ENCODE results near the gene OR2C3. TPM values are rescaled to one million over a fixed set of nuclear protein-coding genes. Genes with fewer than 3 reads are reported as not detected.

OR2C3 gene
- total and polyA plus RNA-seq, 4 donors: not detected

- intact Hi-C loops (cut with DNase I): no loop called here
- DNase-seq (no peak), ATAC-seq (ENCODE audit: low FRiP score) (no peak)
- H3K4me3 ChIP-seq (ENCODE audit: low read length in 2 of 2): no peak overlapping the region
- H3K9me3 ChIP-seq (ENCODE audit: control insufficient read depth, low read length): peaks cover 3% of the 10 kb centered on the region
- H3K36me3 ChIP-seq (ENCODE audit: control insufficient read depth in 1 of 2, insufficient read depth in 2 of 2, low read length in 1 of 2): no peaks in the 10 kb centered on the region
- H3K4me1 ChIP-seq (ENCODE audit: control insufficient read depth in 1 of 2, insufficient read depth in 2 of 2, low read length in 2 of 2): no peaks in the 10 kb centered on the region
- no peak overlapping the region for H3K27ac ChIP-seq (ENCODE audit: low read depth in 1 of 2, low read length in 2 of 2)
- no peaks in the 10 kb centered on the region for H3K27me3 ChIP-seq (ENCODE audit: control insufficient read depth in 1 of 2, insufficient read depth in 2 of 2, low read length in 1 of 2)
- 27 to 28% methylated on average over 1 of the region's 1 CpG for WGBS, 2 donors
Observed at GRCh38 chr1:247551721-247552120, 15.5 kb upstream of the OR2C3 start.

- Histone ChIP-seq H3K36me3 (ENCODE audit: control insufficient read depth in 1 of 2, insufficient read depth in 2 of 2, low read length in 1 of 2) (no peaks in the 10 kb centered on the region), H3K9me3 (ENCODE audit: control insufficient read depth, low read length) (no peaks in the 10 kb centered on the region), H3K4me1 (ENCODE audit: control insufficient read depth in 1 of 2, insufficient read depth in 2 of 2, low read length in 2 of 2) (no peaks in the 10 kb centered on the region), H3K27me3 (ENCODE audit: control insufficient read depth in 1 of 2, insufficient read depth in 2 of 2, low read length in 1 of 2) (no peaks in the 10 kb centered on the region), H3K4me3 (ENCODE audit: low read length in 2 of 2) (no peak within 1 kb of the TSS), H3K27ac (ENCODE audit: low read depth in 1 of 2, low read length in 2 of 2) (no peak within 1 kb of the TSS)
- intact Hi-C loops (cut with DNase I): no loop called here
- DNase-seq: no peak
- ATAC-seq (ENCODE audit: low FRiP score): no peak
- WGBS, 2 donors: 82 to 87% methylated on average over 13 of the region's 13 CpGs
Observed at GRCh38 chr1:247548769-247549182, 12.5 kb upstream of the OR2C3 start, which contains the start of gene GCSAML. Gene GCSAML (plus strand): TSS chr1:247549134. CDS start chr1:247549192, 58 bp downstream.

- H3K27ac ChIP-seq (ENCODE audit: low read depth in 1 of 2, low read length in 2 of 2): no peak overlapping the region
- 75 to 77% methylated on average over 5 of the region's 5 CpGs for WGBS, 2 donors
- intact Hi-C loops (cut with DNase I): no loop called here
Observed at GRCh38 chr1:247548092-247548491, 11.9 kb upstream of the OR2C3 start.

GRCh38 chr1:247542811-247543210, 6.6 kb upstream of the OR2C3 start:
- H3K9me3 ChIP-seq (ENCODE audit: control insufficient read depth, low read length): no peaks in the 10 kb centered on the region
- no peaks in the 10 kb centered on the region for H3K4me1 ChIP-seq (ENCODE audit: control insufficient read depth in 1 of 2, insufficient read depth in 2 of 2, low read length in 2 of 2)
- intact Hi-C loops (cut with DNase I): no loop called here
- H3K27ac ChIP-seq (ENCODE audit: low read depth in 1 of 2, low read length in 2 of 2): no peak overlapping the region
- 73 to 74% methylated on average over 3 of the region's 3 CpGs for WGBS, 2 donors
- H3K36me3 ChIP-seq (ENCODE audit: control insufficient read depth in 1 of 2, insufficient read depth in 2 of 2, low read length in 1 of 2): no peaks in the 10 kb centered on the region
- no peak for DNase-seq
- H3K4me3 ChIP-seq (ENCODE audit: low read length in 2 of 2): no peak overlapping the region
- no peak for ATAC-seq (ENCODE audit: low FRiP score)
- H3K27me3 ChIP-seq (ENCODE audit: control insufficient read depth in 1 of 2, insufficient read depth in 2 of 2, low read length in 1 of 2): no peaks in the 10 kb centered on the region

More at GRCh38 chr1:247548092-247548491, 11.9 kb upstream of the OR2C3 start:
- no peaks in the 10 kb centered on the region for H3K36me3 ChIP-seq (ENCODE audit: control insufficient read depth in 1 of 2, insufficient read depth in 2 of 2, low read length in 1 of 2)
- no peaks in the 10 kb centered on the region for H3K4me1 ChIP-seq (ENCODE audit: control insufficient read depth in 1 of 2, insufficient read depth in 2 of 2, low read length in 2 of 2)
- no peak for ATAC-seq (ENCODE audit: low FRiP score)
- no peaks in the 10 kb centered on the region for H3K9me3 ChIP-seq (ENCODE audit: control insufficient read depth, low read length)
- no peak overlapping the region for H3K4me3 ChIP-seq (ENCODE audit: low read length in 2 of 2)
- H3K27me3 ChIP-seq (ENCODE audit: control insufficient read depth in 1 of 2, insufficient read depth in 2 of 2, low read length in 1 of 2): no peaks in the 10 kb centered on the region
- no peak for DNase-seq

- Histone ChIP-seq H3K4me1 (ENCODE audit: control insufficient read depth in 1 of 2, insufficient read depth in 2 of 2, low read length in 2 of 2) (no peaks in the 10 kb centered on the region), H3K27me3 (ENCODE audit: control insufficient read depth in 1 of 2, insufficient read depth in 2 of 2, low read length in 1 of 2) (no peaks in the 10 kb centered on the region), H3K4me3 (ENCODE audit: low read length in 2 of 2) (no peak overlapping the region), H3K9me3 (ENCODE audit: control insufficient read depth, low read length) (no peaks in the 10 kb centered on the region), H3K36me3 (ENCODE audit: control insufficient read depth in 1 of 2, insufficient read depth in 2 of 2, low read length in 1 of 2) (no peaks in the 10 kb centered on the region), H3K27ac (ENCODE audit: low read depth in 1 of 2, low read length in 2 of 2) (no peak overlapping the region)
- DNase-seq (no peak), ATAC-seq (ENCODE audit: low FRiP score) (no peak)
- WGBS, 2 donors: 50 to 58% methylated on average over 7 of the region's 7 CpGs
- intact Hi-C loops (cut with DNase I): no loop called here
Observed at GRCh38 chr1:247540581-247540980, 4.3 kb upstream of the OR2C3 start.

- intact Hi-C loops (cut with DNase I): no loop called here
- H3K9me3 ChIP-seq (ENCODE audit: control insufficient read depth, low read length): no peaks in the 10 kb centered on the region
- ATAC-seq (ENCODE audit: low FRiP score): no peak
- H3K4me3 ChIP-seq (ENCODE audit: low read length in 2 of 2): no peak overlapping the region
- H3K4me1 ChIP-seq (ENCODE audit: control insufficient read depth in 1 of 2, insufficient read depth in 2 of 2, low read length in 2 of 2): no peaks in the 10 kb centered on the region
- H3K36me3 ChIP-seq (ENCODE audit: control insufficient read depth in 1 of 2, insufficient read depth in 2 of 2, low read length in 1 of 2): no peaks in the 10 kb centered on the region
- H3K27me3 ChIP-seq (ENCODE audit: control insufficient read depth in 1 of 2, insufficient read depth in 2 of 2, low read length in 1 of 2): no peaks in the 10 kb centered on the region
- H3K27ac ChIP-seq (ENCODE audit: low read depth in 1 of 2, low read length in 2 of 2): no peak overlapping the region
- no peak for DNase-seq
- 55 to 58% methylated on average over 6 of the region's 6 CpGs for WGBS, 2 donors
Observed at GRCh38 chr1:247539215-247539614, 3.0 kb upstream of the OR2C3 start.

GRCh38 chr1:247538561-247538960, 2.3 kb upstream of the OR2C3 start:
- intact Hi-C loops (cut with DNase I): no loop called here
- no peaks in the 10 kb centered on the region for H3K36me3 ChIP-seq (ENCODE audit: control insufficient read depth in 1 of 2, insufficient read depth in 2 of 2, low read length in 1 of 2)
- 78 to 84% methylated on average over 5 of the region's 5 CpGs for WGBS, 2 donors

GRCh38 chr1:247535402-247535801, 838 bp downstream of the OR2C3 start:
- DNase-seq (no peak), ATAC-seq (ENCODE audit: low FRiP score) (no peak)
- Histone ChIP-seq H3K4me3 (ENCODE audit: low read length in 2 of 2) (no peak overlapping the region), H3K36me3 (ENCODE audit: control insufficient read depth in 1 of 2, insufficient read depth in 2 of 2, low read length in 1 of 2) (no peaks in the 10 kb centered on the region), H3K4me1 (ENCODE audit: control insufficient read depth in 1 of 2, insufficient read depth in 2 of 2, low read length in 2 of 2) (no peaks in the 10 kb centered on the region), H3K27me3 (ENCODE audit: control insufficient read depth in 1 of 2, insufficient read depth in 2 of 2, low read length in 1 of 2) (no peaks in the 10 kb centered on the region), H3K27ac (ENCODE audit: low read depth in 1 of 2, low read length in 2 of 2) (no peak overlapping the region), H3K9me3 (ENCODE audit: control insufficient read depth, low read length) (no peaks in the 10 kb centered on the region)
- intact Hi-C loops (cut with DNase I): no loop called here
- WGBS, 2 donors: 70 to 75% methylated on average over 3 of the region's 3 CpGs

More at GRCh38 chr1:247538561-247538960, 2.3 kb upstream of the OR2C3 start:
- no peak overlapping the region for H3K27ac ChIP-seq (ENCODE audit: low read depth in 1 of 2, low read length in 2 of 2)
- no peaks in the 10 kb centered on the region for H3K4me1 ChIP-seq (ENCODE audit: control insufficient read depth in 1 of 2, insufficient read depth in 2 of 2, low read length in 2 of 2)
- H3K27me3 ChIP-seq (ENCODE audit: control insufficient read depth in 1 of 2, insufficient read depth in 2 of 2, low read length in 1 of 2): no peaks in the 10 kb centered on the region
- H3K9me3 ChIP-seq (ENCODE audit: control insufficient read depth, low read length): no peaks in the 10 kb centered on the region
- ATAC-seq (ENCODE audit: low FRiP score) (no peak), DNase-seq (no peak)
- H3K4me3 ChIP-seq (ENCODE audit: low read length in 2 of 2): no peak overlapping the region

- ATAC-seq (ENCODE audit: low FRiP score): no peak
- WGBS, 2 donors: 93% methylated on average over 8 of the region's 8 CpGs
- H3K27me3 ChIP-seq (ENCODE audit: control insufficient read depth in 1 of 2, insufficient read depth in 2 of 2, low read length in 1 of 2): no peaks in the 10 kb centered on the region
Observed at GRCh38 chr1:247531937-247532336, 4.3 kb downstream of the OR2C3 start.

More at GRCh38 chr1:247531937-247532336, 4.3 kb downstream of the OR2C3 start:
- Histone ChIP-seq H3K36me3 (ENCODE audit: control insufficient read depth in 1 of 2, insufficient read depth in 2 of 2, low read length in 1 of 2) (no peaks in the 10 kb centered on the region), H3K9me3 (ENCODE audit: control insufficient read depth, low read length) (no peaks in the 10 kb centered on the region), H3K27ac (ENCODE audit: low read depth in 1 of 2, low read length in 2 of 2) (no peak overlapping the region), H3K4me1 (ENCODE audit: control insufficient read depth in 1 of 2, insufficient read depth in 2 of 2, low read length in 2 of 2) (no peaks in the 10 kb centered on the region), H3K4me3 (ENCODE audit: low read length in 2 of 2) (no peak overlapping the region)
- intact Hi-C loops (cut with DNase I): no loop called here
- DNase-seq: no peak

Data from aorta (tissue), 5 donors.